Measurements from ENCODE around the gene RABGAP1L. TPM values are rescaled to one million over a fixed set of nuclear protein-coding genes. Genes with fewer than 3 reads are reported as not detected.
"Not testable (repeated sequence)": the region's sequence is repeated elsewhere in the genome, so short reads cannot be mapped to it uniquely, and the experiment has no call there.

The RABGAP1L gene
- total RNA-seq, 1 experiment from 2014 or later: 43.9 TPM

- no peak for DNase-seq (ENCODE audit: low spot score)
Measured at GRCh38 chr1:174428739-174429138, 269.4 kb downstream of the RABGAP1L start.

GRCh38 chr1:174433451-174433850, 274.1 kb downstream of the RABGAP1L start:
- no peak for DNase-seq (ENCODE audit: low spot score)

GRCh38 chr1:174445351-174445750, 286.0 kb downstream of the RABGAP1L start:
- DNase-seq (ENCODE audit: low spot score): no peak

- DNase-seq (ENCODE audit: low spot score): no peak
Measured at GRCh38 chr1:174445817-174446216, 286.5 kb downstream of the RABGAP1L start.

GRCh38 chr1:174447866-174448530, 288.7 kb downstream of the RABGAP1L start, which contains the start of gene GPR52:
Gene GPR52 (plus strand): TSS chr1:174447964. CDS start chr1:174448112, 148 bp downstream.
- no peak for DNase-seq (ENCODE audit: low spot score)

GRCh38 chr1:174448531-174448883, 289.2 kb downstream of the RABGAP1L start:
- DNase-seq (ENCODE audit: low spot score): no peak

DNA sequence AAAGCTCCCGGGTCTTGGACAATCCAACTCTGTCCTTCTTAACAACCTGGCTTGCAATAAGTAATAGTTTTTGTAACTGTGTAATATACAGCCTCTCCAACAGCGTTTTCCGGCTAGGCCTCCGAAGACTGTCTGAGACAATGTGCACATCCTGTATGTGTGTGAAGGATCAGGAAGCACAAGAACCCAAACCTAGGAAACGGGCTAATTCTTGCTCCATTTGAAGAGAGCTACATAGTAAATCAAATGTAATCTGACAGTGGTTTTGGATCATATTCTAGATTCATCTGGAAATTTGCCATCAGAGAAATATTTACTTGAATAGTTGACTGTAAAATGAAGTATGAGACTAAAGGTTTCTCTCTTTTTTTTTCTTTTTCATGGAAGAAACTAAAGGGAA, 289.7 kb downstream of the RABGAP1L start:
- DNase-seq (ENCODE audit: low spot score): no peak

DNA sequence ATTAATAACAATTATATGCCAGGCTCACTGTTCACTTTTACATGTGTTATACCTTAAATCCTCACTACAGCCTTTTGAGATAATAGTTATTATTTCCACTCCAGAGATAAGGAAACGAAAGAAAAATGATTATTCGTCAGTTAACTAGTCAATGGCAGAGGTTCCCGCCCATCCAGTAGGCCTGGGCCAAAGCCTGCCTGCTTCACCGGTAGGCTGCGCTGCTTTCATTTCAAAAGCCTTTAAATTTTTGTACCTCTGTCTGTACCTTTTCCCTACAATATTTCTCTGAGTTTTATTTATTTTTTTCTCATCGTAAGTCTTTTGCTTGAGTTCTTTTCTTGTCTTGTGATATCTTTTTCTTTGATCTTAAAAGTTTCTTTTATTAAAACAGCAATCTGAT, 292.1 kb downstream of the RABGAP1L start:
- DNase-seq (ENCODE audit: low spot score): no peak

- DNase-seq (ENCODE audit: low spot score): no peak
Measured at GRCh38 chr1:174465855-174466254, 306.5 kb downstream of the RABGAP1L start.

- no peak for DNase-seq (ENCODE audit: low spot score)
Measured at GRCh38 chr1:174466607-174467006, 307.3 kb downstream of the RABGAP1L start.

DNA sequence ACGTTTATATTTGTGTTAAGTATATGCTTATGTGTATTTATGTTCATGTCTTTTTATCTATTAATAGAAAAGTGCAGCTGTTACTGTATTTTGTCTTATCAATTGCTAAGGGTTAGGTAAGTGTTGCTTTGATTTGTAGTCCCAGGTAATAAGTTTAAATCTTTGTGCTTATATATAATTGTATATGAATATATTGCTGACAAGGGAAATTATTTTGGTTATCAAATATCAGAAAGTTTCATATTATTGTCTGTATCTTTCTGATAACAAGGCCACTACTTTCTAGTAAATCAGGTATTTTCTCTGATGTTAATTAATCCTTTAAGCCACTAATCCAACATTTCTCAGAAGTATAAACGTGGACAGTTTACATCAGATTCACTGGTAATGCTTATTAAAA, 309.7 kb downstream of the RABGAP1L start:
- no peak for DNase-seq (ENCODE audit: low spot score)

- no peak for DNase-seq (ENCODE audit: low spot score)
Measured at GRCh38 chr1:174469687-174470086, 310.4 kb downstream of the RABGAP1L start.

- no peak for DNase-seq (ENCODE audit: low spot score)
Measured at GRCh38 chr1:174479281-174479680, 320.0 kb downstream of the RABGAP1L start.

DNA sequence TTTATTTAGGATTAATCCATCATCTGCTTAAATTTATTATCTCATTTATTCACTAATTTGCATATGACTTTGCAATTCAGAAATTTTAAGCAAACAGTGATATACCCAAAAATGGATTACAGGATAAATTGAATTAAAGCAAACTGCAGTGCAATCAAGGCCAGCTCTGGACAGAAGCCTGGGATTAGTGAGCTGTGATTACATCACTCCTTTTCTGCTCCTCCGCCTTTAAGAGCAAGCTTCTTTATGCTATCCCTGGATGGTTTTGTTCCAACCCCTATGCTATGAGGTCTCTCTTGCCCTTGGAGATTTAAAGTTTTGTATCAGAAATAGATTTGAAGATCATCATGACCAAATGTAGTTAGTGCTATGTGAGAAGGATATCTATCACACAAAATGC, 321.0 kb downstream of the RABGAP1L start:
- no peak for DNase-seq (ENCODE audit: low spot score)

DNA sequence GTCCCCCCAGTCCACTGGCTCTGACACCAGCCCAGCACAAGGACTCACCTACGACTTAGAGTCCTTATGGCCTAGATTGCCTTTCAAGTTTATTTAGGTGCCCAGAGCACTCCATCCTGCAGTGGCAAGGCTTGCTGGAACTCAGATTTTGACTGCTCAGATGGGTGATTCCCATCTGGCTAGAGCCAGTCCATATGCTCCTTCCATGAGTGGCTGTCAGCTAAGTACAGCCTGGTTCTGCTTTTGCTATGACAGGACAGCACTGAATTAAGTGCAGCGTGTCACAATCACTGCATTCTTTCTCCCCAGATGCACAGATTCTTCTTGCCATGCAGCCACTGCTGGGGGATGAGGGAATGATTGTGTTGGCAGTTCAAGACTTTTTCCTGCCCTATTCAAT, 332.3 kb downstream of the RABGAP1L start:
- DNase-seq (ENCODE audit: low spot score): no peak

DNA sequence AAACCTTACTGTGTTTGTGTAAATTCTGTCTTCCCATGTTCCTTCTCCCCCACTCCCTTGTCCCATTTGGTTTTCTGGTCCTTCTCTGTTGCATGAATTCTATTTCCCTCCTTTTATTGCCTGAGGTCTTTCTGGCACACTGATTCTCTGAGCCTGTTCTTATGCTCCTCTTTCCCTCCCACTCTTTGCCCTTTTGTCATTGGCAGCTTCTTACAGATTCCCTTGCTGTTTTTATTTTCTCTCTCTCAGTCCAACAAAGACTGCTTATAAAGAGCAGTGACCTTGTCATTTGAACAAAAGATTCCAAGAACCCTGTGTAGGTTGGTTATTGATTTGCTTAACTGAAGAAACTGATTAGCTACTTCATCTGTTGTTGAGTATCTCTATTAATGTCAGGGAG, 338.2 kb downstream of the RABGAP1L start:
- DNase-seq (ENCODE audit: low spot score): no peak

DNA sequence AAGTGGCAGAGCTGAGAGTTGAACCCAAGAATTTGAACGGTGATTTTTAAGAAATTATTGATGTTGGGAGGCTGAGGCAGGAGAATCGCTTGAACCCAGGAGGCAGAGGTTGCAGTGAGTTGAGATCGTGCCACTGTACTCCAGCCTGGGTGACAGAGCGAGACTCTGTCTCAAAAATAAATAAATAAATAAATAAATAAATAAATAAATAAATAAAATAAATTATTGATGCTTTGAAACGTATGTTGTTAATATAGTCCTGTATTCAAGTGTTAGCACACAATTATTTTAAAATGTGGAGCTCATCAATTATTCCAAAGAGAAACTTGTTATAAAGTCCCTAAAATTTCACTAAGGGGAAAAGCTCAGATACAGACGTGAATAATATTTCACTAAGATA, 357.4 kb downstream of the RABGAP1L start:
- not testable (repeated sequence) for DNase-seq (ENCODE audit: low spot score)

DNA sequence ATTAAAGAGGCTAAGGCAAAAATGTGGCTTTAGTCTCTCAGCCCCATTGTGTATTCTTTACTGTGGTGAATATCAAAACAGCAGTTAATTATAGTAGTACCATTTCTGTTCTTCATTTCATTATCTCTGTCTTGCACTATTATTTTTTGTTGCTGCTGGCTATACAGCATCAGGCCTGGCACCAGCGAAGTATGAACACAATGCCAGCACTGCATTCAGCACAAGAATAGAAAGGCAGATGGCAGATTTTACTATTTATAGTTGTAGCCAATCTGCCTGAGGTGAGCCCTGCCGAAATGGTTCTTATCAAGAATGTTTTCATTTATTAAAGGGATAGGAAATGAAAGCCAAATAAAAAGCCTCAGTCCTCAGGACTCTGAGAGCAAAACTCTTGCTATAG, 360.5 kb downstream of the RABGAP1L start:
- DNase-seq (ENCODE audit: low spot score): no peak

- no peak for DNase-seq (ENCODE audit: low spot score)
Measured at GRCh38 chr1:174531751-174532150, 372.4 kb downstream of the RABGAP1L start.

GRCh38 chr1:174534789-174535188, 375.5 kb downstream of the RABGAP1L start:
- DNase-seq (ENCODE audit: low spot score): peak; percentile 32

DNA sequence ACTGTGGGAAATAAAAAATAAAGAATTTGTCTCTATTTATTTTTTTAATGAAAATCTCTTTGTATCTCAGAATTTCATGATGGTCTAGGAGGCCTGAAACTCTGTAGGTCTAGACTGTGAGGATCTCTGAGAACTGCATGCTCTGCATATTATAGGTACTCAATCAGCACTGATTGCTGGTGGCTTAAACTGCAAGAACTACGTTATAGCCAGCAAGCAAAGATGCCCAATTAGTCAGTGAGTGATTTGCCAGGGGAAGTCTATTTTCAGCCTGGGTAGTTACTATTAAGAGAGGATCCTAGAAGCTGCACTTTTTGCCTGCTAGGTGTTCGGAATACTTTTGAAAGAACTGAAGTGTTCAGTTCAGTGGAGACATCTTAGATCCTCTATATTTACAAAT, 375.9 kb downstream of the RABGAP1L start:
- no peak for DNase-seq (ENCODE audit: low spot score)

GRCh38 chr1:174543421-174543820, 384.1 kb downstream of the RABGAP1L start:
- not testable (repeated sequence) for DNase-seq (ENCODE audit: low spot score)

DNA sequence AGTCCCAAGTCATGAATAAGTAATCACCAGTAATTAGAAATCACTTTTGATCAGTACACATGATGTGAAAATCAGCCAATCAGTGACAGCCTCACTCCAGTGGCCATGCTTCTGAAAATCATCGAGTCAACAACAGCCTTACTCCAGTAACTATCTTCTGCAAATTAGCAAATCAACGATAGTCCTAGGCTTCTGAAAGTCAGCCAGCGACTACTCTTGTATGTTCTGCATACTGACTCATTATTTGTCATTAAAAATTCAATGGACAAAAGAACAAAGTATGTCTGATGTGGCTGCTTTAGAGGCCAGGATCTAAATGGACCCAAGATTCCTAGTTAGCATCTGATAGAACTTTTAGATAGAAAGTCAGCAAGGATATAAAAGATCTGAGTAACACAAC, 391.0 kb downstream of the RABGAP1L start:
- no peak for DNase-seq (ENCODE audit: low spot score)

DNA sequence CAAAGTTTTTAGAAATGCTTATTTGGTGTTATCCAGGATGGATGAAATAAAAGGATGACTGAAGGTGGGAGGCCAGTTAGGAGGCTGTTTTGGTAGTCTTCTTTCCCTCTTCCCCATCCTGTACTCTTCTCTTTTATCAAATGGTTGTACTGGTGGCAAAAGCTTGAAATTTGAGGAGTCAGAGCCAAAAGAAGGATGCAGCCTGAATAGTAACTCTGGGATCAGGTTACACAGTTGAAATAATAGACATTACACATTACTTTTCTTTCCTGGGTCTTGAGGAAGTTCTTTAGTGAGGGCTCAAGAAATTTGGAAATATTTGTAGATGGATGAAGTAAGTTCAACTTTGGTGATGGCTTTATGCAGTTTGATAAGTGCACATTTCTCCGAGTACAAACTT, 397.1 kb downstream of the RABGAP1L start:
- DNase-seq (ENCODE audit: low spot score): no peak
